Measurements from ENCODE around the gene SMIM15. TPM values are rescaled to one million over a fixed set of nuclear protein-coding genes. Genes with fewer than 3 reads are reported as not detected.
A peak's percentile ranks its signal among the peaks of the same experiment; 100 is the strongest.

The SMIM15 gene
- total RNA-seq, 1 donor from 2014 or later, result 33.1 TPM

GRCh38 chr5:61162832-61163567 lies 732 bp upstream of the SMIM15 start:
- DNase-seq (ENCODE audit: extremely low spot score in 2 of 2), result no peak
- TF ChIP-seq CTCF (IDR thresholded peaks at IDR 0.05) (no peak), POLR2AphosphoS5 (IDR thresholded peaks at IDR 0.05; ENCODE audit: insufficient read depth in 1 of 2, low read depth in 1 of 2) (peak in 1 of 2 donors; percentile 47)
- Histone ChIP-seq H3K27ac (peak overlapping the region; percentile 94), H3K27me3 (no peaks in the 10 kb centered on the region), H3K9me3 (no peaks in the 10 kb centered on the region), H3K4me3 (peak overlapping the region; percentile 84 to 94), H3K36me3 (peaks cover 0 to 17% of the 10 kb centered on the region in 2 donors), H3K4me1 (peaks cover 33% of the 10 kb centered on the region)
- intact Hi-C loops (cut with DNase I), result loop anchor here (10.0 kb wide), 1 partner anchor 172 kb away; the partner anchor contains the start of gene ZSWIM6

- Histone ChIP-seq H3K4me3 (no peak overlapping the region), H3K36me3 (peaks cover 0 to 30% of the 10 kb centered on the region in 2 donors), H3K9me3 (no peaks in the 10 kb centered on the region), H3K4me1 (peaks cover 33% of the 10 kb centered on the region), H3K27ac (no peak overlapping the region), H3K27me3 (no peaks in the 10 kb centered on the region)
- DNase-seq (ENCODE audit: extremely low spot score in 2 of 2), result no peak
- intact Hi-C loops (cut with DNase I), result loop anchor here (10.0 kb wide), 1 partner anchor 174 kb away; the partner anchor contains the start of gene ZSWIM6
- TF ChIP-seq POLR2A (IDR thresholded peaks at IDR 0.05), result no peak
- TF ChIP-seq POLR2AphosphoS5 (IDR thresholded peaks at IDR 0.05; ENCODE audit: insufficient read depth in 1 of 2, low read depth in 1 of 2), result no peak
- TF ChIP-seq CTCF (IDR thresholded peaks at IDR 0.05), result no peak
Measured at GRCh38 chr5:61160497-61160896, 1.8 kb downstream of the SMIM15 start.

- no peak for TF ChIP-seq CTCF (IDR thresholded peaks at IDR 0.05)
- no peak for TF ChIP-seq POLR2AphosphoS5 (IDR thresholded peaks at IDR 0.05; ENCODE audit: insufficient read depth in 1 of 2, low read depth in 1 of 2)
- no peak for TF ChIP-seq POLR2A (IDR thresholded peaks at IDR 0.05)
- no peak overlapping the region for H3K27ac ChIP-seq
Measured at GRCh38 chr5:61159836-61160235, 2.4 kb downstream of the SMIM15 start.

GRCh38 chr5:61159070-61159469 lies 3.2 kb downstream of the SMIM15 start:
- Histone ChIP-seq H3K9me3 (no peaks in the 10 kb centered on the region), H3K27ac (no peak overlapping the region), H3K27me3 (no peaks in the 10 kb centered on the region), H3K36me3 (peaks cover 0 to 30% of the 10 kb centered on the region in 2 donors), H3K4me1 (peaks cover 33% of the 10 kb centered on the region), H3K4me3 (no peak overlapping the region)
- TF ChIP-seq POLR2A (IDR thresholded peaks at IDR 0.05) (no peak), POLR2AphosphoS5 (IDR thresholded peaks at IDR 0.05; ENCODE audit: insufficient read depth in 1 of 2, low read depth in 1 of 2) (no peak), CTCF (IDR thresholded peaks at IDR 0.05) (no peak)
- no peak for DNase-seq (ENCODE audit: extremely low spot score in 2 of 2)
- intact Hi-C loops (cut with DNase I), result no loop called here

More at GRCh38 chr5:61159836-61160235, 2.4 kb downstream of the SMIM15 start:
- Histone ChIP-seq H3K27me3 (no peaks in the 10 kb centered on the region), H3K4me3 (no peak overlapping the region), H3K4me1 (peaks cover 33% of the 10 kb centered on the region), H3K36me3 (peaks cover 0 to 30% of the 10 kb centered on the region in 2 donors), H3K9me3 (no peaks in the 10 kb centered on the region)
- intact Hi-C loops (cut with DNase I), result loop anchor here (10.0 kb wide), 1 partner anchor 175 kb away; the partner anchor contains the start of gene ZSWIM6
- no peak for DNase-seq (ENCODE audit: extremely low spot score in 2 of 2)

- intact Hi-C loops (cut with DNase I), result no loop called here
- Histone ChIP-seq H3K9me3 (no peaks in the 10 kb centered on the region), H3K27ac (no peak overlapping the region), H3K27me3 (no peaks in the 10 kb centered on the region), H3K4me3 (no peak overlapping the region), H3K36me3 (peaks cover 0 to 2% of the 10 kb centered on the region in 2 donors), H3K4me1 (no peaks in the 10 kb centered on the region)
- TF ChIP-seq POLR2AphosphoS5 (IDR thresholded peaks at IDR 0.05; ENCODE audit: insufficient read depth in 1 of 2, low read depth in 1 of 2) (no peak), POLR2A (IDR thresholded peaks at IDR 0.05) (no peak), CTCF (IDR thresholded peaks at IDR 0.05) (no peak)
- DNase-seq (ENCODE audit: extremely low spot score in 2 of 2), result no peak
Measured at GRCh38 chr5:61151893-61152292, 10.4 kb downstream of the SMIM15 start.

Measured in vagina (tissue), 2 donors.